ENCODE data around the gene PARN.
"Not testable (repeated sequence)": the region's sequence is repeated elsewhere in the genome, so short reads cannot be mapped to it uniquely, and the experiment has no call there.

Gene PARN

DNA sequence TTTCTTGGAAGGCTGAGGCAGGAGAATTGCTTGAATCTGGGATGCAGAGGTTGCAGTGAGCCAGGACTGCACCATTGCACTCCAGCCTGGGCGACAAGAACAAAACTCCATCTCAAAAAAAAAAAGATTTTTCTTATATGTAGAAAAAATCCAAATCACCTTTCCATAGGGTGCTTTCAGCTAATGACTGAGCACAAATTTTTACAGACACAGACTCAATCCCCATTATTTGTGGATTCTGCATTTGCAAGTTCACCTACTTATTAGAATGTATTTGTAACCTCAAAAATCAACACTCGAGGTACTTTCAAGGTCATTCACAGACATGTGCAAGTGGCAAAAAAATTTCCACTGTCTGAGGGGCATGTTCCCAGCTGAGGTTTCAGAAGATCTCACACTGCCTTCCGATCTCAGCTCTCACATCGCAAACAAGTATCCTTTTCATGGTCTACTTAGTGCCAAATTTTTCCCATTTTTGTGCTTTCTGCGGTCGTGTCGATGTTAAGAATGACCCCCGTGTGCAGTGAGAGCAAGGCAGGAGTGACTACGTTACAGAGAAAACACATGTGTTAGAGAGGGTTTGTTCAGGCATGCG is 234.3 kb downstream of the PARN start:
- not testable (repeated sequence) for DNase-seq

- DNase-seq = no peak
Observed at GRCh38 chr16:14394834-14395233, 235.2 kb downstream of the PARN start.

GRCh38 chr16:14392960-14393359 is 237.1 kb downstream of the PARN start:
- no peak for DNase-seq

DNA sequence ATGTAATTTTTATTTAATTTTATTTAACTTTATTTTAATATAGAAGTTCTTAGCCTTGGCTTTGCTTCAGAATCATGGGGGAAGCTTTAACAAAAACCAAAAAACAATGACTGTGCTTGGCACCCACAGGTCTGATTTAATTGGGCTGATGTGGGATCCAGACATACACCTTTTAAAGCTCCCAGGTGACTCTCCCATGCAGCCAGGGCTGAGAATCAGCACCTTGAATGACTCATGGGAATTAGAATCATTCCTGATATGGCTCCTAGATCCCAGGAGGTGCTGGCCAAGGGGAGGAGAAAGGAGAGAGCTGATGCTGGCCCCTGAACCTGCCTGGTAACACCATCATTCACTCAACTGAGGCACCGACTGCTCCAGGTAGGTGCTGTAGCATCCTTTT is 240.7 kb downstream of the PARN start:
- no peak for DNase-seq

- no peak for DNase-seq
Observed at GRCh38 chr16:14388243-14388642, 241.8 kb downstream of the PARN start.

DNA sequence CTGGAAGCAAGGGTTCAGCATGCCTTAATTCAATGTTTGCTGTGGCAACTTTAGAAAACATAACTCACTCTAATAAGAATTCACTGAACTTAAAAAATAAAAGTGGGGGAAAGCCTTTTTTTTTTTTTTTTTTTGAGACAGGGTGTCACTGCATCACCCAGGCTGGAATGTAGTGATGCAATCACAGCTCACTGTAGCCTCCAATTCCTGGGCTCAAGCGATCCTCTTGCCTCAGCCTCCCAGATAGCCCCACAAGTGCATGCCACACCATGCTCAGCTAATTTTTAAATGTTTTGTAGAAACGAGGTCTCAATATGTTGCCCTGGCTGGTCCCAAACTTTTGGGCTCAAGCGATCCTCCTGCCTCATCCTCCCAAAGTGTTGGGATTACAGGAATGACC is 243.9 kb downstream of the PARN start:
- DNase-seq = no peak

Measured in CD4-positive, alpha-beta T cell treated with Interleukin-10 for 1 hour (primary cell).